ENCODE results near the gene TNFRSF21.

TNFRSF21 gene

DNA sequence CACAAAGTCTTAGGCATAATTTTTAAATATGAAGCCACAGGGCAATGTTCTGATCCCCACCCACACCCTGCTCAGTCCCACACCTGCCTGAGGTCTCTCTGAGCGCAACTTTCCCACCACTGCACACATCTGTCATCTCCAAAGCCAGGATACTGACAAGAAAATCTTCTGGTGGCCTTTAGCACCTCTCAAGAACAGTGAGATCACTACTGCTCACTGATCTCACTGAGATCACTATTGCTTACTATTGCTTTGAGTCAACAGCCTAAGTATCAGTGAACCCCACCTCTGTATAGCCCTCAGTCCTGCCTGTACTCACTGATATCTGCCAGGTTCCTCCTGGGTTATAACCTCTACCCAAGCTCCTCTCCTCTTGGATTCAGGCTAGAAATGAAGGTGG, 6.4 kb downstream of the TNFRSF21 start:
- Histone ChIP-seq H3K27me3 (ENCODE audit: insufficient read depth, low read length) (no peaks in the 10 kb centered on the region), H3K9me3 (ENCODE audit: insufficient read depth, low read depth, low read length) (no peaks in the 10 kb centered on the region), H3K36me3 (ENCODE audit: insufficient read depth, low read length) (peaks cover 16% of the 10 kb centered on the region; the same call in 1 of the 2 replicates), H3K4me3 (ENCODE audit: low read length) (no peak overlapping the region), H3K9ac (ENCODE audit: low read depth, low read length) (no peak overlapping the region), H3K27ac (ENCODE audit: low read depth, low read length) (no peak overlapping the region), H3K4me1 (ENCODE audit: insufficient read depth, low read length) (peaks cover 30% of the 10 kb centered on the region)
- WGBS: 94% methylated on average over 1 of the region's 1 CpG

DNA sequence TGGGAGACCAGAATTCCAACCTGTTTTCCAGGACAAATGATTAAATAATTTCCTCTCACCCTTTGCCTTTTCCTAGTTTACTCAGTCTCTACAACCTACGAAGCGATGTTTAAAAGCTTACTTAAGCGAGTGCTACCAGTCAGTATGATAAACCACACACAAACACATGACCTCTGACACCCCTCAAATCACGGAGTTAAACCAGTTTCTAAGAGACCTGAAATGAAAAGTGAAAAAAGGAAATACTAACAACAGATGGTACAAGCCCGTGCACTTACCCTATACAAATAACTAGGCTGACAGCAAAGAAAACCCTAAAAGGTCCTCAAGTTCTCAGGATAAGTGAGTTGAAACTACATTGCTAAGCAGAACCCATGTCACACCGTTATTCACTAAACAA, 7.7 kb downstream of the TNFRSF21 start:
- Histone ChIP-seq H3K4me1 (ENCODE audit: insufficient read depth, low read length) (peaks cover 27% of the 10 kb centered on the region), H3K4me3 (ENCODE audit: low read length) (no peak overlapping the region), H3K27ac (ENCODE audit: low read depth, low read length) (no peak overlapping the region), H3K9ac (ENCODE audit: low read depth, low read length) (no peak overlapping the region), H3K36me3 (ENCODE audit: insufficient read depth, low read length) (peaks cover 16% of the 10 kb centered on the region; the same call in 1 of the 2 replicates), H3K9me3 (ENCODE audit: insufficient read depth, low read depth, low read length) (no peaks in the 10 kb centered on the region), H3K27me3 (ENCODE audit: insufficient read depth, low read length) (no peaks in the 10 kb centered on the region)
- 95% methylated on average over 6 of the region's 6 CpGs for WGBS

DNA sequence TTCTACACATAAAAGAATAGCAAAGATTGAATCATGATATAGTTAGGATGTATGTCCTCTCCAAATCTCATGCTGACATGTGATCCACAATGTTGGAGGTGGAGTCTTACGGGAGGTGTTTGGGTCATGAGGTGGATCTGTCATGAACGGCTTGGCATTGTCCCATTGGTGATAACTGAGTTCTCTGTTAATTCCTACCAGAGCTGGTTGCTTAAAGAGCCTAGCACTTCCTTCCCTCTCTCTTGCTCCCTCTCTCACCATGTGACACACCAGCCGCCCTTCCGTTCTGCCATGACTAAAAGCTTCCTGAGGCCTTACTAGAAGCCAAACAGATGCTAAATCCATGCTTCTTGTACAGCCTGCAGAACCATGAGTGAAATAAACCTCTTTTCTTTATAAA, 8.3 kb downstream of the TNFRSF21 start:
- peaks cover 27% of the 10 kb centered on the region for H3K4me1 ChIP-seq (ENCODE audit: insufficient read depth, low read length)
- no peaks in the 10 kb centered on the region for H3K9me3 ChIP-seq (ENCODE audit: insufficient read depth, low read depth, low read length)
- H3K36me3 ChIP-seq (ENCODE audit: insufficient read depth, low read length): peaks cover 11% of the 10 kb centered on the region; the same call in 1 of the 2 replicates
- WGBS: 82% methylated on average over 4 of the region's 4 CpGs
- H3K27me3 ChIP-seq (ENCODE audit: insufficient read depth, low read length): no peaks in the 10 kb centered on the region
- no peak overlapping the region for H3K4me3 ChIP-seq (ENCODE audit: low read length)
- H3K9ac ChIP-seq (ENCODE audit: low read depth, low read length): no peak overlapping the region
- no peak overlapping the region for H3K27ac ChIP-seq (ENCODE audit: low read depth, low read length)

DNA sequence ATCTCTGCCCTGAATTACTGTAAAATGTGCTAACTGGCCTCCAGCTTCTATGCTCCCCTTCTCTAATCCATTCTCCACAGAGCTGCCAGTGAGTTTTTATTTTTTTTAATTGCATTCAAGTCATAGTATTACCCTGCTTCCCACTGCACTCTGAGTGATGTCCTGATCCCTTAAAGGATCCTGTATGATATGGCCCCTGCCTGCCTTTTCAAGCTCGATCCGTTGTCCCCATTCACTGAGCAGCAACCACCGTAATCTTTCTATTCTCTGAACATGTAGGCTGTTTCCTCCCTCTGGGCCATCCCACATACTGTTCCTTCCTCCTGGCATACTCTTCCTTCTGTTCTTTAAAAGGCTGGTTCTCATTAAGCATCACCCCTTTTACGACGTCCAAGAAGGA, 9.3 kb downstream of the TNFRSF21 start:
- peaks cover 27% of the 10 kb centered on the region for H3K4me1 ChIP-seq (ENCODE audit: insufficient read depth, low read length)
- H3K27me3 ChIP-seq (ENCODE audit: insufficient read depth, low read length): no peaks in the 10 kb centered on the region
- no peaks in the 10 kb centered on the region for H3K9me3 ChIP-seq (ENCODE audit: insufficient read depth, low read depth, low read length)
- H3K9ac ChIP-seq (ENCODE audit: low read depth, low read length): no peak overlapping the region
- peaks cover 6% of the 10 kb centered on the region; the same call in 1 of the 2 replicates for H3K36me3 ChIP-seq (ENCODE audit: insufficient read depth, low read length)
- H3K27ac ChIP-seq (ENCODE audit: low read depth, low read length): no peak overlapping the region
- 91% methylated on average over 5 of the region's 5 CpGs for whole genome bisulfite sequencing
- no peak overlapping the region for H3K4me3 ChIP-seq (ENCODE audit: low read length)

DNA sequence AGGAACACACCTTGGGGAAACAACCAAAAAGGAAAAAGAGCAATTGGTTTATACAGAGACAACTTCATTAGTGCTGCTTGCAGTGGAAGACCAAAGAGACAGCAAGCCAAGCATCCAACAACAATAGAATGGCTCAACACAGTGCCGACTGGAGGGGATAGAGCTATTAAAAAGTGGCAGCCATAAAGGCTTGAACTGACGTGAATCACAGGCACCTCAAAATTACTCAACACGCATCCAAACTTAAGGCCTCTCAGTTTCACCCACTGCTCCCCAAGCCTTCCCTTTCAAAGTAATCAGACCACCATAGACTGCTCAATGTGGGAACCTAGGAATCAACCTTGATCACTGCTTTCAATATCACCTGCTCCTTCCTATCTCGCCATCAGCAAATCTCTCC, 9.7 kb downstream of the TNFRSF21 start:
- 92% methylated on average over 4 of the region's 4 CpGs for WGBS

DNA sequence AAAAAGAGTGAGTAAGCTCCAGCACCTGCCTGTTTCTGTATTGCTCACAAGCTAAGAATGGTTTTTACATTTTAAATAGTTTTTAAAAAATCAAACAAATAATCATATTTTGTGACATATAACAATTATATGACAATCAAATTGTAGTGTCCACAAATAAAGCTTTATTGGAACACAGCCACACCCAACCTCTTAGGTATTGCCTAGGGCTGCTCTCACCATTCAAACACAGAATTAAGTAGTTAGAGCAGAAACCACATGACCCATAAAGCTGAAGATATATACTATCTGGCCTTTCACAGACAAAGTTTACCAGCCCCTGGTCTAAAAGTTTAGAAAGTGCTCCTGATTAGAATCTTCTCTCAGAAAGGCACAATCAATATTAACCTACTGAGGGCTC, 11.2 kb downstream of the TNFRSF21 start:
- Histone ChIP-seq H3K36me3 (ENCODE audit: insufficient read depth, low read length) (0 out of 2 replicates have a peak, but pooled peaks cover 2% of the 10 kb centered on the region), H3K27ac (ENCODE audit: low read depth, low read length) (no peak overlapping the region), H3K27me3 (ENCODE audit: insufficient read depth, low read length) (no peaks in the 10 kb centered on the region), H3K4me3 (ENCODE audit: low read length) (no peak overlapping the region), H3K9ac (ENCODE audit: low read depth, low read length) (no peak overlapping the region), H3K9me3 (ENCODE audit: insufficient read depth, low read depth, low read length) (no peaks in the 10 kb centered on the region), H3K4me1 (ENCODE audit: insufficient read depth, low read length) (peaks cover 24% of the 10 kb centered on the region)

More for the DNA sequence above, 9.7 kb downstream of the TNFRSF21 start:
- H3K36me3 ChIP-seq (ENCODE audit: insufficient read depth, low read length): peaks cover 6% of the 10 kb centered on the region; the same call in 1 of the 2 replicates
- no peak overlapping the region for H3K27ac ChIP-seq (ENCODE audit: low read depth, low read length)
- no peak overlapping the region for H3K4me3 ChIP-seq (ENCODE audit: low read length)
- H3K4me1 ChIP-seq (ENCODE audit: insufficient read depth, low read length): peaks cover 28% of the 10 kb centered on the region
- no peak overlapping the region for H3K9ac ChIP-seq (ENCODE audit: low read depth, low read length)
- no peaks in the 10 kb centered on the region for H3K9me3 ChIP-seq (ENCODE audit: insufficient read depth, low read depth, low read length)
- no peaks in the 10 kb centered on the region for H3K27me3 ChIP-seq (ENCODE audit: insufficient read depth, low read length)

DNA sequence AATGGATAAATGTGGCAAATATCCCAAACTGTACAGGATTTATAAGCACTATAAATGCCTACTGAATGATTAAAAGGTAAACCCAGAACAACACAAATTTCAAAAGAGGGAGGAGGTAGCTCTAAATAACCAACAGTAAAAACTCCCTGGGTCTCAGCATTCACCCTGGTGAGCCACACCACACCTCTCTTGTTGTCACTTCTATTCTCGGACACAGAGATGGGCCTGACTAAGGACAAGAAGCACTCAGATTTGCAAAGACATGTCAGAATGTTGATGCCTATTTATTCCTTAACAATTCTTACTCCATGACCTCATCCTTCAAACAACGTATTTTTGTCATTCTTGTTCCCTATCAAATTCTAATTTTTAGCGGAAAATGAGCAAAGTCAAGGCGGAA, 14.7 kb downstream of the TNFRSF21 start:
- no peaks in the 10 kb centered on the region; the same call in 1 of the 2 replicates for H3K36me3 ChIP-seq (ENCODE audit: insufficient read depth, low read length)
- H3K27ac ChIP-seq (ENCODE audit: low read depth, low read length): no peak overlapping the region
- H3K4me3 ChIP-seq (ENCODE audit: low read length): no peak overlapping the region
- no peaks in the 10 kb centered on the region for H3K9me3 ChIP-seq (ENCODE audit: insufficient read depth, low read depth, low read length)
- no peak overlapping the region for H3K9ac ChIP-seq (ENCODE audit: low read depth, low read length)
- H3K4me1 ChIP-seq (ENCODE audit: insufficient read depth, low read length): peaks cover 48% of the 10 kb centered on the region
- WGBS: 82% methylated on average over 4 of the region's 4 CpGs
- no peaks in the 10 kb centered on the region for H3K27me3 ChIP-seq (ENCODE audit: insufficient read depth, low read length)

DNA sequence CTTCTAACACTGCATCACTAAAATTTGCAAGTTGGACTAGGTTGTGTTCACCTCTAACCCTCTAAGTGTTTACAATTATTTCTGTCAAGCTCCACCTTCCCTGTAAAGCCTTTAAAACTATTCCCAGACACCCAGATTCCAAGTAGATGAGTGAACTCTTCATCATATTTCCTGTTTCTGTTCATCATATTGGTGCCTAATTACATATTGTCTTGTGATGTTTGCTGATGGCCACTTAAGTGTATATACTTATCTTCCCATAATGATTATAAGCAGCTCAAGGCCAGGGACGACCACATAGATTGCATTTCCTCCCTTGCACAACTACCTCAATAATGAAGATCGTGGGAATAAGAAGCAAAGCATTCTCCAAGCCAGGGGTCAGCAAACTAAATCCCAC, 16.8 kb downstream of the TNFRSF21 start:
- Histone ChIP-seq H3K9me3 (ENCODE audit: insufficient read depth, low read depth, low read length) (no peaks in the 10 kb centered on the region), H3K27me3 (ENCODE audit: insufficient read depth, low read length) (no peaks in the 10 kb centered on the region), H3K27ac (ENCODE audit: low read depth, low read length) (no peak overlapping the region), H3K36me3 (ENCODE audit: insufficient read depth, low read length) (no peaks in the 10 kb centered on the region; the same call in 1 of the 2 replicates), H3K4me1 (ENCODE audit: insufficient read depth, low read length) (peaks cover 64% of the 10 kb centered on the region), H3K9ac (ENCODE audit: low read depth, low read length) (no peak overlapping the region), H3K4me3 (ENCODE audit: low read length) (no peak overlapping the region)
- WGBS: 93% methylated on average over 2 of the region's 2 CpGs

- no peaks in the 10 kb centered on the region for H3K27me3 ChIP-seq (ENCODE audit: insufficient read depth, low read length)
- no peak overlapping the region for H3K27ac ChIP-seq (ENCODE audit: low read depth, low read length)
- no peak overlapping the region for H3K9ac ChIP-seq (ENCODE audit: low read depth, low read length)
- 97% methylated on average over 4 of the region's 4 CpGs for WGBS
- H3K4me1 ChIP-seq (ENCODE audit: insufficient read depth, low read length): peaks cover 62% of the 10 kb centered on the region
- no peak overlapping the region for H3K4me3 ChIP-seq (ENCODE audit: low read length)
- no peaks in the 10 kb centered on the region for H3K9me3 ChIP-seq (ENCODE audit: insufficient read depth, low read depth, low read length)
- H3K36me3 ChIP-seq (ENCODE audit: insufficient read depth, low read length): no peaks in the 10 kb centered on the region; the same call in 1 of the 2 replicates
These were observed 17.7 kb downstream of the TNFRSF21 start for GRCh38 chr6:47292027-47292426.

DNA sequence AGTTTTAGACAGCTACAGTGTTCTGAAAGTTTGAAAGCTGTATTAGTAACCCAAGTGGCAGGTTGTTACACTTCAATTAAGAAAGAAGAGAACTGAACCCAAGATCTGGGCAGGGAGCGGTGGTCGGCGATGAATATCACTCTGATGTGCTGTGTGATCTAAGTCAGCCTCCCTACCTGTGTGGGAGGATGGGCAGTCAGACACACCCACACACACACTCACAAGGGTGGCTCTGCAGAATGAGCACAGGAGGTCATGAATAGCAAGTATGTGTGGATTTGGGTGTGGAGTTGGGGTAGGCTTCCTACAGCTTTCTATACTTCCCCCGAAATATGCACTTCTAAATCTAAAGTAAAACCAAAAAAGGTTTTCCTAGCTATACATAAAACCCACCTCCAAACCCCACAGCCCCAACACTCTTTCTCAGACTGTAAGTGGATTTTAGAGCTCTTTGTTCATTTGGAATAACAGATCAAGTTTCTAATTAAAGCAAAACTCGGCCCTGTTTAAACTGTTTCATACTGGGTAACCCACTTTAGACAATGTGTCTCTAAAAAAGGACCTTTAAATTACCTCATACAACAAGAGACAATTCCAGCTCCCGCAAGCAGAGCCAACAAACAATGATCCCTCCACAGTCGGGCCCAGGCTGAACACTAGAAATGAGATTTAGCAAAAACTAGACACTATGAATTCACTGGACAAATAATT, 19.4 kb downstream of the TNFRSF21 start:
- H3K4me1 ChIP-seq (ENCODE audit: insufficient read depth, low read length): peaks cover 45% of the 10 kb centered on the region

DNA sequence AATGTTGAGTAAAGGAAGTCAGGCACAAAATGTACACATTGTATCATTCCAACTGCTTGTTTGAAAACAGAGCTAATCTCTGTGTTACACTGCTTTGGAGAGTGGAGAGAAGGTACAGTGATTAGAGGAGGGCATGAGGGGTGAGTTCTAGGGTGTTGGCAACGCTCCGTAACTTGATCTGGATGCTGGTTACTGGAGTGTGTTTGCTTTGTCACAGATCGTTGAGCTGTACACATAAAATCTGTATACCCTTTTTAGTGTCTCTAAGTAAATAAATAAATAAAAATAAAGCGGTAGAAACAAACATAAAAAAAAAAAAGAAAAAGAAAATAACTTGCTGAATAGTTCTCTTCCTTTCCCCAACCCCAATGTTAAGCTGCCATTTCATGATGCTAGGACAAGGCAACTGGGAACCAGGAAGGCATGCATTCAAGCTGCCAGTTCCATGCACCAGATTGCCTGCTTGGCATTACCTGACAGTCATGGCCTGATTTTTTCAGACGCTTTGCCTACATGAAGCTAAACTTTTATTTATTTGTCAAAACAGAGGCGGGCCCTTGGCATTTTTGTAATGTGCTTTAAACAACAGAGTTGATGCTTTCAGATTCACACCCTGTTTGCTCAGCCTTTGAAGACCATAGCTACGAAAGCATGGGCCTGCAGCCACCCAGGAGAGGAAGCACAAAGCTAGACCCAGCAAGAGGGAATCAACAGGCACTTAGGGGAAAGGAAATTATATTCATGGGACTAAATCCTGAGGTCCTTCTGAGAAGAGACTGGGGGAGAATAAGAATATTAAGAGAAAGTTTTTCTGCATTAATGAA, 21.2 kb downstream of the TNFRSF21 start:
- WGBS: 80% methylated on average over 5 of the region's 7 CpGs
- no peak overlapping the region for H3K4me3 ChIP-seq (ENCODE audit: low read length)
- 0 out of 2 replicates have a peak overlapping the region, but pooled peaks have one; percentile 32 for H3K27ac ChIP-seq (ENCODE audit: low read depth, low read length)
- H3K9ac ChIP-seq (ENCODE audit: low read depth, low read length): no peak overlapping the region
- peaks cover 40% of the 10 kb centered on the region for H3K4me1 ChIP-seq (ENCODE audit: insufficient read depth, low read length)
- peaks cover 32% of the 10 kb centered on the region for H3K36me3 ChIP-seq (ENCODE audit: insufficient read depth, low read length)
- no peaks in the 10 kb centered on the region for H3K27me3 ChIP-seq (ENCODE audit: insufficient read depth, low read length)
- H3K9me3 ChIP-seq (ENCODE audit: insufficient read depth, low read depth, low read length): no peaks in the 10 kb centered on the region

More for the DNA sequence above, 19.4 kb downstream of the TNFRSF21 start:
- Histone ChIP-seq H3K4me3 (ENCODE audit: low read length) (no peak overlapping the region), H3K36me3 (ENCODE audit: insufficient read depth, low read length) (peaks cover 14% of the 10 kb centered on the region), H3K27ac (ENCODE audit: low read depth, low read length) (no peak overlapping the region), H3K9me3 (ENCODE audit: insufficient read depth, low read depth, low read length) (no peaks in the 10 kb centered on the region), H3K9ac (ENCODE audit: low read depth, low read length) (no peak overlapping the region), H3K27me3 (ENCODE audit: insufficient read depth, low read length) (no peaks in the 10 kb centered on the region)
- WGBS: 92% methylated on average over 6 of the region's 7 CpGs
